DMS 273 (cell line): ENCODE results near the gene BZW2.
"Not testable (repeated sequence)": the region's sequence is repeated elsewhere in the genome, so short reads cannot be mapped to it uniquely, and the experiment has no call there.

Experiments
- DNase-seq: peaks from one replicate; lab custom pipeline; 2025; ENCODE audit not compliant: unreplicated experiment; lab: John Stamatoyannopoulos, UW

Gene BZW2

GRCh38 chr7:16670021-16670420, 24.0 kb downstream of the BZW2 start:
- no peak for DNase-seq

DNA sequence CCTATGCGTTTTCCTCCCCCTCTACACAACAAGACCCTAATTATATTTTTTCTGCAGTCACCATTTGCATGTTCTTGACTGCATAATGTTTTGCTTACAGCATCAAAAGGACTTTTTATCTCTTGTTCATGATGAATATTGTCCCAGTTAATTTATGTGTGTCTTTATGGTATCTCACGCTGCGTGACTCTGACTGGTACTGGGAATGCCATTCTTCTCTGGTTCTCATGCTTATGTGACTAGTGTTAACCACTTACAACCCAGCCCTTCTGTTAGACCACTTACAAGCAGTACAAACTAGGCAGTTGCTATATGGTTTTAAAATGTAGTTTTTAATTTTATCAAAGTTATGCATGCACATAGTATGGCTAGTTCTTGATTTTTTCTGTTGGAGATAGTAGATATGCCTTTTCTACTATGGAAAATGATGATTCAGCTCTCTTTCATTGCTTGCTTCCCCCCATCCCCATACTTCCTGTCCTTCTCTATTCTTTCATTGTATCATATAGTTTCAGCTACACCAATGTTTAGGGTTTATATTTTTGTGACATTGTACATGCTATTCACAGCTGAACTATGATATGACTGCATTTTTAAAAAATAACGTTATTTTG, 24.9 kb downstream of the BZW2 start:
- no peak for DNase-seq

GRCh38 chr7:16671811-16672210, 25.8 kb downstream of the BZW2 start:
- no peak for DNase-seq

GRCh38 chr7:16675277-16675676, 29.3 kb downstream of the BZW2 start:
- DNase-seq = no peak

DNA sequence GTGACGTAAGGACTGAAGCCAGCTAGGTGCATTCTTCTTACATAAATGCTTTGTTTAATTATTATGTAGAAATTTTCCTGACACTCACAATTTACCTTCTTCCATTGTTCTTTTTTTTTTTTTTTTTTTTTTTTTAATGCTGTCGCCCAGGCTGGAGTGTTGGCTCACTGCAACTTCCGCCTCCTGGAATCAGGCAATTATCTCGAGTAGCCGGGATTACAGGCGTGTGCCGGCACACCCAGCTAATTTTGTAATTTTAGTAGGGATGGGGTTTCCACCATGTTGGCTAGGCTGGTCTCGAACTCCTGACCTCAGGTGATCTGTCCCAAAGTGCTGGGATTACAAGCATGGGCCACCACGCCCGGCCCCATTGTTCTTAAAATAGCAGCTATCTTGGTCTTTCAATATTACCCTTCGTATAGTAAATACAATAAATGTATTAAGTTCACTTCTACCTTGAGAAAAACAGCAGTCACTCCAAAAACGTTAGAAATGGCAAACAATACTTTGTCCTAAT, 32.1 kb downstream of the BZW2 start:
- no peak for DNase-seq

GRCh38 chr7:16678645-16679566, 32.9 kb downstream of the BZW2 start:
- DNase-seq = not testable (repeated sequence)

- no peak for DNase-seq
Observed at GRCh38 chr7:16684935-16685334, 39.0 kb downstream of the BZW2 start.

- no peak for DNase-seq
Observed at GRCh38 chr7:16685535-16685934, 39.6 kb downstream of the BZW2 start.

DNA sequence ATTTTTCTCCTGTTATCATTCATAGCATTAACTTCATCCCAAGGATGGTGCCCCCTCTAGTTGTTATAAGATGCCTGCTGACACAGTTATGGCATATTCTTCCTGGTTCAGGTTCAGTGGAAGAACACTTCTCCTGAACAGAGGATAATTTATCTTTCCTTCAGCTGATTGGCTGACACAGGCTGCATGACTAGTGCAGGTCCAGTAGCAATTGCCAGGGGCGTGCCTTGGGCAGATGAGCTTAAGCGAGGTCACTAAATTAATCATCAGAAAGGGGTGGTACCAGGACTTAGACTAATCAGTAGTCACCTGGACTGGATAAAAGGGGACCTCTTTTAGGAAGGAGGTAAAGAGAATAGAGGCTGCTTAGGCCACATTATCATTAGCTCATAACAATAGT, 42.3 kb downstream of the BZW2 start:
- DNase-seq = peak; percentile 41

- peak; percentile 23 for DNase-seq
Observed at GRCh38 chr7:16691241-16691640, 45.3 kb downstream of the BZW2 start.

GRCh38 chr7:16693601-16694318, 47.8 kb downstream of the BZW2 start:
- DNase-seq = no peak

GRCh38 chr7:16694806-16695205, 48.8 kb downstream of the BZW2 start:
- no peak for DNase-seq

DNA sequence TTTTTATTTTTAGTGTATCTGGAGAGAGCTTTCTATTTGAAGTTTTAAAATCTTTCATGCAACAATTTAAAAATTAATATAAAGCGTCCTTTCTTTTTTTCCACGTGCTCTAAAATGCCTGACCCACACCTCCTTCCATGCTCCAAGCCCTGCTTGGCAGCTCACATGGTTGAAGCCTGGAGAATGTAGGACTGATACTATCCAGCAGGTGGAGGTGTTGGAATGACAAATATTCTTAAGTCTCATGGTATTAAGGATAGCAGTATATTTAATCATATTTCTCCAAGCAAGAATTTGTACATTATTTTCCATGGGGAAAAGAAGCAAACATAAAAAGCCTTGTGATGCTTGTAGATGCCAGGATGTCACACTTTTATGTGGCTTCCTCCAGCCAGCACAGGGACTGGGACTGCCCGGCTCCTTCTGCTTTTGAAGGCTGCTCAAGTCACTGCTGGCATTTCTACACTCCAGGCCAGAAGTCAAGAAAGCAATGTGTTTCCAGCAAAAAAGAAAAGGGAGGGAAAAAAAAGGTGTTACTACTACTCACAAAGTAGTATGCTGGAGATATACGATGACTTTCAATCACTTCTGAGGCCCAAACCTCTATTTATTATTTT, 49.7 kb downstream of the BZW2 start:
- DNase-seq = peak; percentile 82

DNA sequence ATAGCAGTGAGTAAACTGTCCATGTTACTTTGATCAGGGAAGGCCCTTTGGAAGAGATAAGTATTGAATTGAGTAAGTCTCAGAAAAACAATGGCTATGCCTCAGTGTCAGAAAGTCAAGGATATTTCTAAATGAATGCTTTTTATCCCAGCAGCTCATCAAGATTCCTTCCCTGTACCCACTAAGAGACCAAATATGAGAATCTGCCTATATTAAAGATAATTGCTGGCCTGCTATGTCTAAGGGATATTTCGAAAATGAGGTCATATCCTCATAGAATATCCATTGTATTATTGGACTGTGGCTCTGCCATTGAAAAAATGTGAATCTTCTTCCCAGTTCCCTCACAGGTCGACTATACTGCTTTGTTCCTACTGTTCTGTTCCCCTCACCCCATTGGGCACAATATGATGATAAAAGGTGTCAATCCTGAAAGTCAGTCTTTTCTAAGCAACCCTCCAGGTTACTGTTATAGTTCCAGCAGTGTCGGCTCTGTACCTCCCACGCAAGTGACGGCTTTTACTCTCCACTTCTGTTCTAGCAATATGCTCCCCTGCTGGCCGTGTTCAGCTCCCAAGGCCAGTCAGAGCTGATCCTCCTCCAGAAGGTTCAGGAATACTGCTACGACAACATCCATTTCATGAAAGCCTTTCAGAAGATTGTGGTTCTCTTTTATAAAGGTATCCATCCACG, 51.7 kb downstream of the BZW2 start:
- DNase-seq = no peak

DNA sequence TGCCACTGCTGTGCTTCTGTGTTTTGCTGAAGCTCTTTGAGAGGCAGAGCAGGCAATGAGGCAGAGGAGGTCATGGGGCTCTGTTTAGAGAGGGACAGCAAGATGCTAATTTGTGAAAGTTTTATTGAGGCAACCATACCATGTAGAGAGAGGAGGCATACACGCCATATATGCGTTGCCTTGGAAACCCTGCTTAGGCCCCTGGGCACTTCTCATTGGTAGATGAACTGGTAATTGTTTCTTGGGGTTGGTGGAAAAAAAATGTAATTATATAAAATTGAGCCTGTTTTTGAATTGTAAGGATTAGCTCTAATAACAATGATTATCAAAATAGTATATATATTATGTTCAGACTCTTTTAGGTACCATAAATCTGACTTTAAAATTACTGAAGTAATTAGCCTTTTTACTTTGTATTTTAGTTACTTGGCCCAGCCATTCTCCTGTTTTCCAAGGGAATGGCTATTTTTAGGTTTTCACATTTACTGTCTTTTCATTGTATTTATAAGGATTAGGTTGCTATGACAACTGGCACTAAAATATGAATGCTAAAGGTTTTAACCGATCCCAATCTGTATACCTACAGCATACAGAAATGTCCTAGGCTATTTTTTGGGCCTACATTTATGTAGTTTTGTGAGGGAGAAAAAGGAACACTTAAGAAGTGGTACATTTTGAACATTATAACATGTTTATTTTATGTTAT, 52.4 kb downstream of the BZW2 start:
- no peak for DNase-seq

DNA sequence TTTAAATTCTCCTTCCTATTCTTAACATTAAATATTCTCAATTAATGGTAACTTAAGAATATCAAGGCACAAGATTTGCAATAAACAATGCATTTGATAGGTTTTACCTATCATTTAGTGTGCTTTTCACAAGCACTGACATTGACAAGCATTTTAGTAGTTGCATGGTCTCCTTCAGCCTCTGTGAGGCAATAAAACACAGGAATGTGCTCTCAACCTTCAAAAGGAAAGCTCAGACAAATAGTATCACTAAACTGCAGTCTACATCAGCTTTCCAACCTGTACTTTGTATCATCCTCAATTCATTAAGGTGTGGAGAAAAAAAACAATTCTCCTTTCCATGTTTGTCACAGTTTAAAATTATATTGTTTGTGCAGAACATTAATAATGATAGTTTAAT, 56.5 kb downstream of the BZW2 start:
- no peak for DNase-seq

- no peak for DNase-seq
Observed at GRCh38 chr7:16708511-16708910, 62.5 kb downstream of the BZW2 start.

DNA sequence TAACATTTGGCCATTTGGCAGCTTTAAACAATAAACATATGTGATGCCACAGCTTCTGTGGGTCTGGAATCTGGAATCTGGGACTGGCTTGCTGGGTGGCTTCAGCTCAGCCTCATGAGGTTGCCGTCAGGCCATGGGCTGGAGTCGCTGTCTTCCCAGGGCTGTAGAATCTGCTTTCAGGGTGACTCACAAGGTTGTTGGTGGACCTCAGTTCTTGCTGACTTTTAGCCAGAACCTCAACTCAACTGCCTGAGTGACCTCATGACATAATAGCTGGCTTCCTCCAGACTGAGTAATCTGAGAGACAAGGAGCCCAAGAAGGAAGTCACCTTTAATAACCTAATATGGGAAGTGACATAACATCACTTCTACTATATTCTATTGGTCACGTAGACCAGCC, 63.0 kb downstream of the BZW2 start:
- DNase-seq = peak; percentile 28

GRCh38 chr7:16710651-16711050, 64.7 kb downstream of the BZW2 start:
- no peak for DNase-seq

GRCh38 chr7:16711730-16712129, 65.7 kb downstream of the BZW2 start:
- DNase-seq = no peak
